Measurements from ENCODE around the gene ZNF398.

GRCh38 chr7:149214020-149214720, 66.9 kb downstream of the ZNF398 start:
- TF ChIP-seq, protein P1, sequence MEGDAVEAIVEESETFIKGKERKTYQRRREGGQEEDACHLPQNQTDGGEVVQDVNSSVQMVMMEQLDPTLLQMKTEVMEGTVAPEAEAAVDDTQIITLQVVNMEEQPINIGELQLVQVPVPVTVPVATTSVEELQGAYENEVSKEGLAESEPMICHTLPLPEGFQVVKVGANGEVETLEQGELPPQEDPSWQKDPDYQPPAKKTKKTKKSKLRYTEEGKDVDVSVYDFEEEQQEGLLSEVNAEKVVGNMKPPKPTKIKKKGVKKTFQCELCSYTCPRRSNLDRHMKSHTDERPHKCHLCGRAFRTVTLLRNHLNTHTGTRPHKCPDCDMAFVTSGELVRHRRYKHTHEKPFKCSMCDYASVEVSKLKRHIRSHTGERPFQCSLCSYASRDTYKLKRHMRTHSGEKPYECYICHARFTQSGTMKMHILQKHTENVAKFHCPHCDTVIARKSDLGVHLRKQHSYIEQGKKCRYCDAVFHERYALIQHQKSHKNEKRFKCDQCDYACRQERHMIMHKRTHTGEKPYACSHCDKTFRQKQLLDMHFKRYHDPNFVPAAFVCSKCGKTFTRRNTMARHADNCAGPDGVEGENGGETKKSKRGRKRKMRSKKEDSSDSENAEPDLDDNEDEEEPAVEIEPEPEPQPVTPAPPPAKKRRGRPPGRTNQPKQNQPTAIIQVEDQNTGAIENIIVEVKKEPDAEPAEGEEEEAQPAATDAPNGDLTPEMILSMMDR (IDR thresholded peaks at IDR 0.05 in 4 of 5, conservative IDR thresholded peaks at IDR 0.05 in 1 of 5), result no peak
- TF ChIP-seq POLR2A (IDR thresholded peaks at IDR 0.05), result no peak

Measured in gastrocnemius medialis (tissue), 4 donors.